Measurements from ENCODE around the gene RIOK1.
"Not testable (repeated sequence)": the region's sequence is repeated elsewhere in the genome, so short reads cannot be mapped to it uniquely, and the experiment has no call there.

DNA sequence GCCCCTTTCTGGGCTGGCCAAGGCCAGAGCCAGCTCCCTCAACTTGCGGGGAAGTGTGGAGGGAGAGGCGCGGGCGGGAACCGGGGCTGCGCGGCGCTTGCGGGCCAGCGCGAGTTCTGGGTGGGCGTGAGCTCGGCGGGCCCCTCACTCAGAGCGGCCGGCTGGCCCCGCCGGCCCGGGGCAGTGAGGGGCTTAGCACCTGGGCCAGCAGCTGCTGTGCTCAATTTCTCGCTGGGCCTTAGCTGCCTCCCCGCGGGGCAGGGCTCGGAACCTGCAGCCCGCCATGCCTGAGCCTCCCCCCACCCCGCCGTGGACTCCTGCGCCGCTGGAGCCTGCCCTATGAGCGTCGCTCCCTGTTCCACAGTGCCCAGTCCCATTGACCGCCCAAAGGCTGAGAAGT is 66.7 kb downstream of the RIOK1 start:
- TF ChIP-seq EP300, POLR2A (IDR thresholded peaks at IDR 0.05): not testable (repeated sequence)

Data from ovary (tissue), 1 donor.